Stimulated activated effector memory CD8-positive, alpha-beta T cell treated with anti-CD3 and anti-CD28 coated beads, Interleukin-12 subunit alpha, Interleukin-12 subunit beta, amount 100 ng/mL, for 72 hours (primary cell): ENCODE measurements around the gene ZNF554.

Experiments
- ATAC-seq: fragments of 150-1000 bp; cut with Tn5 transposase; 2 replicates; pipeline ENCODE4 v1.10.0; 2021
- DNase-seq, 2 donors: peaks; one replicate each; pipeline ENCODE4 v3.0.0; 2021 to 2022; ENCODE audit warnings: low spot score in 2 of 2
- H3K27ac Mint-ChIP-seq: one replicate; pipeline ENCODE4 v1.8.0; 2022; ENCODE audit warnings: mild to moderate bottlenecking, mixed read lengths
- H3K36me3 Mint-ChIP-seq: one replicate; pipeline ENCODE4 v1.8.0; 2022; ENCODE audit warnings: mild to moderate bottlenecking, mixed read lengths
- H3K4me1 Mint-ChIP-seq: one replicate; pipeline ENCODE4 v1.8.0; 2022; ENCODE audit warnings: mixed read lengths
- H3K4me3 Mint-ChIP-seq: one replicate; pipeline ENCODE4 v1.8.0; 2022; ENCODE audit warnings: mild to moderate bottlenecking, mixed read lengths
- H3K9me3 Mint-ChIP-seq: one replicate; pipeline ENCODE4 v1.8.0; 2022; ENCODE audit warnings: mixed read lengths

ZNF554 gene

GRCh38 chr19:2827840-2828489 lies 8.3 kb downstream of the ZNF554 start:
- peaks cover 6% of the 10 kb centered on the region for H3K9me3 Mint-ChIP-seq
- no peak overlapping the region for H3K4me3 Mint-ChIP-seq
- H3K4me1 Mint-ChIP-seq: no peaks in the 10 kb centered on the region
- ATAC-seq (no peak), DNase-seq (no peak)
- H3K27ac Mint-ChIP-seq: peak overlapping the region; percentile 27
- peaks cover 7% of the 10 kb centered on the region for H3K36me3 Mint-ChIP-seq

- no peak for ATAC-seq
- no peak overlapping the region for H3K4me3 Mint-ChIP-seq
- DNase-seq: no peak
- H3K36me3 Mint-ChIP-seq: peaks cover 16% of the 10 kb centered on the region
- peaks cover 15% of the 10 kb centered on the region for H3K9me3 Mint-ChIP-seq
- no peak overlapping the region for H3K27ac Mint-ChIP-seq
- no peaks in the 10 kb centered on the region for H3K4me1 Mint-ChIP-seq
Observed at GRCh38 chr19:2834294-2834871, 14.7 kb downstream of the ZNF554 start.

- peaks cover 15% of the 10 kb centered on the region for H3K9me3 Mint-ChIP-seq
- no peak overlapping the region for H3K4me3 Mint-ChIP-seq
- ATAC-seq: no peak
- peaks cover 4% of the 10 kb centered on the region for H3K4me1 Mint-ChIP-seq
- no peak overlapping the region for H3K27ac Mint-ChIP-seq
- H3K36me3 Mint-ChIP-seq: peaks cover 21% of the 10 kb centered on the region
- no peak for DNase-seq
Observed at GRCh38 chr19:2837430-2837829, 17.8 kb downstream of the ZNF554 start.

GRCh38 chr19:2840794-2841791 lies 21.4 kb downstream of the ZNF554 start, which contains the start of gene ZNF555:
TSS of gene ZNF555 (plus strand) at chr19:2841475. CDS start at chr19:2841573, 98 bp downstream.
- Mint-ChIP-seq H3K36me3 (peaks cover 7% of the 10 kb centered on the region), H3K4me3 (peak within 1 kb of the TSS; percentile 87)
- DNase-seq: peak; percentile 85 to 96

GRCh38 chr19:2841855-2842574 lies 22.3 kb downstream of the ZNF554 start:
- Mint-ChIP-seq H3K27ac (no peak overlapping the region), H3K4me3 (peak overlapping the region; percentile 87), H3K9me3 (no peaks in the 10 kb centered on the region), H3K36me3 (peaks cover 7% of the 10 kb centered on the region), H3K4me1 (peaks cover 6% of the 10 kb centered on the region)
- no peak for ATAC-seq
- peak in 1 of 2 donors; percentile 11 for DNase-seq

More at GRCh38 chr19:2840794-2841791, 21.4 kb downstream of the ZNF554 start, which contains the start of gene ZNF555:
- ATAC-seq: peak; percentile 99
- Mint-ChIP-seq H3K4me1 (peaks cover 6% of the 10 kb centered on the region), H3K27ac (peak within 1 kb of the TSS; percentile 91), H3K9me3 (peaks cover 3% of the 10 kb centered on the region)

GRCh38 chr19:2845107-2845506 lies 25.4 kb downstream of the ZNF554 start:
- Mint-ChIP-seq H3K9me3 (peaks cover 2% of the 10 kb centered on the region), H3K27ac (no peak overlapping the region), H3K4me1 (peaks cover 10% of the 10 kb centered on the region), H3K36me3 (peaks cover 10% of the 10 kb centered on the region), H3K4me3 (no peak overlapping the region)
- ATAC-seq: no peak
- no peak for DNase-seq

GRCh38 chr19:2846180-2846894 lies 26.7 kb downstream of the ZNF554 start:
- Mint-ChIP-seq H3K4me3 (no peak overlapping the region), H3K27ac (no peak overlapping the region), H3K4me1 (peaks cover 17% of the 10 kb centered on the region), H3K36me3 (peaks cover 16% of the 10 kb centered on the region), H3K9me3 (peaks cover 6% of the 10 kb centered on the region)
- ATAC-seq: no peak
- no peak for DNase-seq

GRCh38 chr19:2847507-2847906 lies 27.8 kb downstream of the ZNF554 start:
- Mint-ChIP-seq H3K27ac (no peak overlapping the region), H3K4me1 (peaks cover 12% of the 10 kb centered on the region), H3K9me3 (peaks cover 6% of the 10 kb centered on the region), H3K4me3 (no peak overlapping the region), H3K36me3 (peaks cover 26% of the 10 kb centered on the region)
- ATAC-seq (no peak), DNase-seq (no peak)

GRCh38 chr19:2848616-2849015 lies 28.9 kb downstream of the ZNF554 start:
- Mint-ChIP-seq H3K9me3 (peaks cover 15% of the 10 kb centered on the region), H3K4me3 (no peak overlapping the region)
- no peak for ATAC-seq

GRCh38 chr19:2850256-2850925 lies 30.7 kb downstream of the ZNF554 start:
- DNase-seq (no peak), ATAC-seq (peak; percentile 44)
- Mint-ChIP-seq H3K36me3 (peaks cover 31% of the 10 kb centered on the region), H3K27ac (peak overlapping the region; percentile 23), H3K9me3 (peaks cover 17% of the 10 kb centered on the region), H3K4me1 (peaks cover 11% of the 10 kb centered on the region), H3K4me3 (no peak overlapping the region)

More at GRCh38 chr19:2848616-2849015, 28.9 kb downstream of the ZNF554 start:
- no peak overlapping the region for H3K27ac Mint-ChIP-seq
- DNase-seq: no peak
- H3K36me3 Mint-ChIP-seq: peaks cover 31% of the 10 kb centered on the region
- peaks cover 11% of the 10 kb centered on the region for H3K4me1 Mint-ChIP-seq

- DNase-seq (no peak), ATAC-seq (no peak)
- peaks cover 31% of the 10 kb centered on the region for H3K36me3 Mint-ChIP-seq
- peaks cover 22% of the 10 kb centered on the region for H3K4me1 Mint-ChIP-seq
- H3K9me3 Mint-ChIP-seq: peaks cover 21% of the 10 kb centered on the region
- H3K27ac Mint-ChIP-seq: no peak overlapping the region
- H3K4me3 Mint-ChIP-seq: no peak overlapping the region
Observed at GRCh38 chr19:2852598-2852997, 32.9 kb downstream of the ZNF554 start.

- no peak for DNase-seq
- Mint-ChIP-seq H3K9me3 (peaks cover 21% of the 10 kb centered on the region), H3K4me3 (no peak overlapping the region)
Observed at GRCh38 chr19:2853015-2853606, 33.4 kb downstream of the ZNF554 start.

GRCh38 chr19:2854849-2855248 lies 35.2 kb downstream of the ZNF554 start:
- Mint-ChIP-seq H3K4me3 (no peak overlapping the region), H3K9me3 (peaks cover 21% of the 10 kb centered on the region), H3K36me3 (peaks cover 31% of the 10 kb centered on the region), H3K27ac (no peak overlapping the region), H3K4me1 (peaks cover 21% of the 10 kb centered on the region)
- DNase-seq: no peak
- ATAC-seq: no peak

More at GRCh38 chr19:2853015-2853606, 33.4 kb downstream of the ZNF554 start:
- ATAC-seq: no peak
- peaks cover 31% of the 10 kb centered on the region for H3K36me3 Mint-ChIP-seq
- H3K27ac Mint-ChIP-seq: no peak overlapping the region
- H3K4me1 Mint-ChIP-seq: peaks cover 22% of the 10 kb centered on the region
